IgD-negative memory B cell (primary cell): ENCODE measurements around the gene NBL1. TPM values are rescaled to one million over a fixed set of nuclear protein-coding genes. Genes with fewer than 3 reads are reported as not detected.
"Not testable (repeated sequence)": the region's sequence is repeated elsewhere in the genome, so short reads cannot be mapped to it uniquely, and the experiment has no call there.

ENCODE experiments used
- H3K27ac Mint-ChIP-seq, 3 donors: one replicate each; pipeline ENCODE4 v1.8.0; 2020 to 2022; ENCODE audit warnings: mild to moderate bottlenecking in 3 of 3, mixed read lengths in 3 of 3, moderate library complexity in 1 of 3
- H3K27me3 Mint-ChIP-seq: one replicate; pipeline ENCODE4 v1.8.0; 2021; ENCODE audit warnings: mixed read lengths
- H3K36me3 Mint-ChIP-seq: one replicate; pipeline ENCODE4 v1.8.0; 2020; ENCODE audit warnings: mild to moderate bottlenecking, mixed read lengths
- H3K4me1 Mint-ChIP-seq, 3 donors: one replicate each; pipeline ENCODE4 v1.8.0; 2020 to 2022; ENCODE audit warnings: mixed read lengths in 3 of 3, mild to moderate bottlenecking in 1 of 3
- H3K4me3 Mint-ChIP-seq, 4 donors: one replicate each; pipeline ENCODE4 v1.8.0; 2020 to 2022; ENCODE audit warnings: mild to moderate bottlenecking in 4 of 4, mixed read lengths in 4 of 4, moderate library complexity in 3 of 4
- H3K9me3 Mint-ChIP-seq, 3 donors: one replicate each; pipeline ENCODE4 v1.8.0; 2020 to 2021; ENCODE audit warnings: mixed read lengths in 3 of 3, mild to moderate bottlenecking in 1 of 3
- polyA plus RNA-seq: library from polyadenylated mRNA; unstranded; fragments of 300-500 nt; fragmentation: Illumina TruSeq; gene quantifications from one replicate; pipeline ENCODE4 v1.2.3, GENCODE V29; 2021

Gene NBL1
- polyA plus RNA-seq, 1 donor from 2014 or later: 0.18 TPM

DNA sequence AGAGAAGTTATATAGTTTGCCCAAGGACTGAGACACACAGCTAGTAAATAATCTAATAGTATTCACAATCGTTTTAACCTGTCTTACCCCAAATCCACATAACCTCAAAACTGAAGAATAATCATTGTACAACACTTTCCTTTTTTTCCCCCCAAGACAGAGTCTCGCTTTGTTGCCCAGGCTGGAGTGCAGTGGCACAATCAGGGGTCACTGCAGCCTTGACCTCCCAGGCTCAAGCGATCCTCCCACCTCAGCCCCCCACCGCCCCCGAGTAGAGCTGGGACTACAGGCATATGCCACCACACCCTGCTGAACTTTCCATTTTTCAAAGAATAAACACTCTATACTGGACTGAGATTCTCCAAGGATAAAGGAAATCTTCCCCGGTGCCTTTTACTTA is 28.7 kb upstream of the NBL1 start:
- Mint-ChIP-seq H3K27me3 (no peaks in the 10 kb centered on the region), H3K9me3 (no peaks in the 10 kb centered on the region), H3K27ac (no peak overlapping the region), H3K4me3 (no peak overlapping the region), H3K36me3 (peaks cover 5% of the 10 kb centered on the region), H3K4me1 (peaks cover 0 to 5% (median 4%) of the 10 kb centered on the region in 3 donors)

GRCh38 chr1:19616489-19616888 is 27.6 kb upstream of the NBL1 start:
- H3K4me1 Mint-ChIP-seq: peaks cover 0 to 5% (median 4%) of the 10 kb centered on the region in 3 donors
- H3K27ac Mint-ChIP-seq: peak overlapping the region in 1 of 3 donors; percentile 54

DNA sequence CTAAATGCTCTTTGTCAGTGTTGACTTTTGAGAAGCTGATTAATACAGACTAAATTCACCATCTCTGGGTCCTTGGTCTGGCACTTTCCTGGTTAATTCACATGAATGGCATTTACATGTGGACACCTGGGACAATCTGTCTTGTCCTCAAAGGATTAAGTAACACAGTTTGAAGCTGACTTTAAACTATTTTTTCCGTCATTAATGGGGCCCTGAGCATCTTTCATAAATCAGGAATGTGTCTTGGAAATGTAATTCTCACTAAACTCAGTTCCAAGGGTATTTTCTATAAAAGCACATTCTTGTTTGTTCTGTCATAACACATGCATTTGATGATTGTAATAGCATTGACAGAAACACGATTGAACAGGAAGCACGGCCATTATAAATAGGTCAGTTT is 26.7 kb upstream of the NBL1 start:
- Mint-ChIP-seq H3K9me3 (no peaks in the 10 kb centered on the region), H3K4me1 (peaks cover 0 to 5% (median 4%) of the 10 kb centered on the region in 3 donors), H3K4me3 (no peak overlapping the region), H3K36me3 (peaks cover 5% of the 10 kb centered on the region), H3K27me3 (no peaks in the 10 kb centered on the region), H3K27ac (no peak overlapping the region)

More at GRCh38 chr1:19616489-19616888, 27.6 kb upstream of the NBL1 start:
- no peak overlapping the region for H3K4me3 Mint-ChIP-seq
- no peaks in the 10 kb centered on the region for H3K27me3 Mint-ChIP-seq
- peaks cover 5% of the 10 kb centered on the region for H3K36me3 Mint-ChIP-seq
- H3K9me3 Mint-ChIP-seq: no peaks in the 10 kb centered on the region

- H3K9me3 Mint-ChIP-seq: no peaks in the 10 kb centered on the region
- H3K36me3 Mint-ChIP-seq: peaks cover 5% of the 10 kb centered on the region
- no peak overlapping the region for H3K4me3 Mint-ChIP-seq
- H3K27me3 Mint-ChIP-seq: no peaks in the 10 kb centered on the region
- peaks cover 2 to 5% (median 4%) of the 10 kb centered on the region in 3 donors for H3K4me1 Mint-ChIP-seq
- H3K27ac Mint-ChIP-seq: no peak overlapping the region
These were observed 25.7 kb upstream of the NBL1 start for GRCh38 chr1:19618428-19618827.

GRCh38 chr1:19619697-19620384 is 24.3 kb upstream of the NBL1 start:
- Mint-ChIP-seq H3K4me3 (no peak overlapping the region), H3K4me1 (peaks cover 2 to 5% (median 2%) of the 10 kb centered on the region in 3 donors), H3K9me3 (no peaks in the 10 kb centered on the region), H3K36me3 (peaks cover 5% of the 10 kb centered on the region), H3K27me3 (no peaks in the 10 kb centered on the region), H3K27ac (no peak overlapping the region)

GRCh38 chr1:19620786-19621185 is 23.3 kb upstream of the NBL1 start:
- Mint-ChIP-seq H3K27ac (peak overlapping the region in 2 of 3 donors; percentile 40 to 59), H3K27me3 (no peaks in the 10 kb centered on the region), H3K4me3 (no peak overlapping the region), H3K9me3 (no peaks in the 10 kb centered on the region), H3K4me1 (peaks cover 2 to 5% (median 2%) of the 10 kb centered on the region in 3 donors), H3K36me3 (peaks cover 5% of the 10 kb centered on the region)

- Mint-ChIP-seq H3K4me3 (no peak overlapping the region), H3K36me3 (peaks cover 5% of the 10 kb centered on the region)
These were observed 22.7 kb upstream of the NBL1 start for GRCh38 chr1:19621274-19621950.

DNA sequence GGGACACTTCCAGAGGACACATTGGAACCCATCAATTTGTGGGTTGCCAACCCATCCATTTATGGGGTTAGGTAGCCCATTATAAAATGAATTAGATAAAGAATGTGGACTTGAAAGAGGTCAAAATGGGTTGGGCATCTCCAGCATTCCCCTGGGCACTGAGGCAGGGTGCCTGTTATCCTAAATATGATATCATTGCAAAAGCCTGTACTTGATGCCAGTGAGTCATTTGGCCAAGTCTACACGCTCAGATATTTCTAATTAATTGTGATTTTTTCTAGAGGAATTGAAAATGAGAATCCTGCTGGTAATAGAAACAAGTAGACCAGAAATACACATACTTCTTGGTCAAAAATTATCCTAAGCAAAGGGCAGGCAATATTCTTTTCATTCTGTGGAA is 21.9 kb upstream of the NBL1 start:
- peak overlapping the region in 1 of 3 donors; percentile 23 for H3K27ac Mint-ChIP-seq
- H3K9me3 Mint-ChIP-seq: no peaks in the 10 kb centered on the region
- peaks cover 7% of the 10 kb centered on the region for H3K36me3 Mint-ChIP-seq
- H3K4me1 Mint-ChIP-seq: peaks cover 0 to 5% (median 2%) of the 10 kb centered on the region in 3 donors
- H3K4me3 Mint-ChIP-seq: no peak overlapping the region
- H3K27me3 Mint-ChIP-seq: no peaks in the 10 kb centered on the region

More at GRCh38 chr1:19621274-19621950, 22.7 kb upstream of the NBL1 start:
- H3K27me3 Mint-ChIP-seq: no peaks in the 10 kb centered on the region
- no peaks in the 10 kb centered on the region for H3K9me3 Mint-ChIP-seq
- H3K27ac Mint-ChIP-seq: peak overlapping the region in 1 of 3 donors; percentile 59
- peaks cover 0 to 5% (median 2%) of the 10 kb centered on the region in 3 donors for H3K4me1 Mint-ChIP-seq

- Mint-ChIP-seq H3K36me3 (peaks cover 10% of the 10 kb centered on the region), H3K4me3 (no peak overlapping the region), H3K4me1 (peaks cover 0 to 5% (median 2%) of the 10 kb centered on the region in 3 donors), H3K27me3 (no peaks in the 10 kb centered on the region), H3K27ac (no peak overlapping the region), H3K9me3 (no peaks in the 10 kb centered on the region)
These were observed 20.6 kb upstream of the NBL1 start for GRCh38 chr1:19623523-19623922.

- Mint-ChIP-seq H3K27me3 (no peaks in the 10 kb centered on the region), H3K4me3 (no peak overlapping the region), H3K27ac (no peak overlapping the region), H3K36me3 (peaks cover 13% of the 10 kb centered on the region), H3K9me3 (no peaks in the 10 kb centered on the region), H3K4me1 (peaks cover 0 to 4% (median 0%) of the 10 kb centered on the region in 3 donors)
These were observed 18.7 kb upstream of the NBL1 start for GRCh38 chr1:19625291-19625937.

- peaks cover 11% of the 10 kb centered on the region for H3K36me3 Mint-ChIP-seq
- H3K4me1 Mint-ChIP-seq: peaks cover 0 to 3% (median 0%) of the 10 kb centered on the region in 3 donors
- H3K27ac Mint-ChIP-seq: peak overlapping the region in 1 of 3 donors; percentile 53
- H3K4me3 Mint-ChIP-seq: no peak overlapping the region
- H3K9me3 Mint-ChIP-seq: no peaks in the 10 kb centered on the region
- no peaks in the 10 kb centered on the region for H3K27me3 Mint-ChIP-seq
These were observed 15.2 kb upstream of the NBL1 start for GRCh38 chr1:19628879-19629278.

DNA sequence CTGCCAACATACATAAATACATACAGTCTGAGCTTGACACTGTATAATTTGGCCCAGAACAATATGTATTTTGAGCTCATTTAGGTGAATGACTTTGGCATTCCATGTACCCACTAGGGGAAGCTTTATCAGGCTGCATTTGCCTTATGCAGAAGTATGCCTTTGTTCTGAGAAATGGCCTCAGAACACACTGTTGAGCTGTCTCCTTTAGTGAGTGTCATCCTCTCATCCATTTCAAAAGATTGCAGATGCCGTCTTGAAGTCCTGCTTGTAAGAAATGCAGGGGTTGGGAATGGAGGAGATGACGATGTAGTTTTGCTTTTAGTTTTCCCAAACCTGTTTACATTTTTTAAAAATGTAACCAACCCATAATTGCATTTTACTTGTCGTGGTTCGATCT is 14.8 kb upstream of the NBL1 start:
- no peak overlapping the region for H3K4me3 Mint-ChIP-seq
- no peak overlapping the region for H3K27ac Mint-ChIP-seq
- H3K36me3 Mint-ChIP-seq: peaks cover 11% of the 10 kb centered on the region
- peaks cover 0 to 3% (median 0%) of the 10 kb centered on the region in 3 donors for H3K4me1 Mint-ChIP-seq
- H3K9me3 Mint-ChIP-seq: no peaks in the 10 kb centered on the region
- no peaks in the 10 kb centered on the region for H3K27me3 Mint-ChIP-seq

DNA sequence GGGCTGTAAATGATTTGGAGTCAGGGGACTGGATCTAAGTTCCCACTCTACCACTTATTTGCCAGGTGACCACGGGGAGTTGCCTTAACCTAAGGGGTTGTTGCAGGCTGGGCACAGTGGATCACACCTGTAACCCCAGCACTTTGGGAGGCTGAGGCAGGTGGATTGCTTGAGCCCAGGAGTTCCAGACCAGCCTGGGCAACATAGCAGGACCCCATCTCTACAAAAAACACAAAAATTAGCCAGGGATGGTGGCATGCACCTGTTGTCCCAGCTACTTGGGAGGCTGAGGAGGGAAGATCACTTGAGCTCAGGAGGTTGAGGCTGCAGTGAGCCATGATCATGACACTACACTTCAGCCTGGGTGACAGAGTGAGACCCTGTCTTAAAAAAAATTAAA is 13.9 kb upstream of the NBL1 start:
- H3K4me3 Mint-ChIP-seq, H3K27me3 Mint-ChIP-seq, H3K4me1 Mint-ChIP-seq, H3K9me3 Mint-ChIP-seq, H3K27ac Mint-ChIP-seq: not testable (repeated sequence)
- peaks cover 11% of the 10 kb centered on the region for H3K36me3 Mint-ChIP-seq

DNA sequence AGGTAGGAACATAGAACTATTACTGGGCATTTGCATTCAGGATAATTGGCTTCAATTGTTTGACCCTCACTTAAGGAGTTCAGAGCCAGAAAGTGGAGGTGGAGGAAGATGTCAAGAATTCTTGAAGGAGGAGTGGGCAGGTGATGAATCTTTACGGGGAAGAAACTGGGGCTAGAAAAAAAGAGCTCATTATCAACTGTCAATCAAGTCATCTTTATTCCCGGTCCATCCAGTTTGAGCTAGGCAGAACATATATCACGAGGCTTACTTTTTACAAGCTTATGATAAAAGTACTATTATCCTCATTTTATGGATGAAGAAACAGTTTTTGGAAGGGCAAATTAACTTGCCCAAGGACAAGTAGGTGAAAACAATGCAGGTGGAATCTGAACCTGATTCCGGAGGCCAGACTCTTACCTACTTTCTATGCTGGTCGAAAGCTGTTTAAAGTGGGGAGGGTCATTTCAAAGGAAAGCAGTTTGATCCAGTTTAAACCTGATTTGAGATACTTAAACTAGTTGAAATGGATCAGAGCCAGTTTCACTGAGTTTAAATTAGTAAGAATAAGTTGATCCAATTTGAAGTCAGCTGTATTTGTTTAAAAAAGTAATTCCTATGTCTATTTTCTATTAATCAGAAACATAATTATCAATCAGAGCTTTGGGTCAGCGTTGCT is 13.3 kb upstream of the NBL1 start:
- Mint-ChIP-seq H3K4me1 (peaks cover 0 to 3% (median 0%) of the 10 kb centered on the region in 3 donors), H3K4me3 (no peak overlapping the region), H3K27me3 (no peaks in the 10 kb centered on the region), H3K9me3 (no peaks in the 10 kb centered on the region), H3K36me3 (peaks cover 11% of the 10 kb centered on the region), H3K27ac (no peak overlapping the region)

- H3K9me3 Mint-ChIP-seq: no peaks in the 10 kb centered on the region
- peaks cover 0 to 3% (median 0%) of the 10 kb centered on the region in 3 donors for H3K4me1 Mint-ChIP-seq
- H3K27ac Mint-ChIP-seq: no peak overlapping the region
- peaks cover 7% of the 10 kb centered on the region for H3K36me3 Mint-ChIP-seq
- no peaks in the 10 kb centered on the region for H3K27me3 Mint-ChIP-seq
- H3K4me3 Mint-ChIP-seq: no peak overlapping the region
These were observed 11.9 kb upstream of the NBL1 start for GRCh38 chr1:19632211-19632610.
